Measurements from ENCODE around the gene PA2G4.

PA2G4 gene

GRCh38 chr12:56126732-56127239 lies 22.4 kb downstream of the PA2G4 start:
- no peak for DNase-seq (ENCODE audit: low read depth in 2 of 2)

- DNase-seq (ENCODE audit: low read depth in 2 of 2): no peak
Measured at GRCh38 chr12:56127485-56127887, 23.1 kb downstream of the PA2G4 start.

GRCh38 chr12:56127888-56128669 lies 23.7 kb downstream of the PA2G4 start, which contains the start of gene ESYT1:
ESYT1 (plus strand) TSS chr12:56128267; CDS start chr12:56128320, 53 bp downstream.
- DNase-seq (ENCODE audit: low read depth in 2 of 2): peak; percentile 95 to 97

GRCh38 chr12:56128670-56129205 lies 24.4 kb downstream of the PA2G4 start:
- no peak for DNase-seq (ENCODE audit: low read depth in 2 of 2)

GRCh38 chr12:56129206-56129941 lies 25.0 kb downstream of the PA2G4 start:
- peak; percentile 74 to 81 for DNase-seq (ENCODE audit: low read depth in 2 of 2)

- no peak for DNase-seq (ENCODE audit: low read depth in 2 of 2)
Measured at GRCh38 chr12:56129942-56130495, 25.7 kb downstream of the PA2G4 start.

- DNase-seq (ENCODE audit: low read depth in 2 of 2): no peak
Measured at GRCh38 chr12:56130876-56131275, 26.5 kb downstream of the PA2G4 start.

- no peak for DNase-seq (ENCODE audit: low read depth in 2 of 2)
Measured at GRCh38 chr12:56134897-56135296, 30.5 kb downstream of the PA2G4 start.

- DNase-seq (ENCODE audit: low read depth in 2 of 2): no peak
Measured at GRCh38 chr12:56137853-56138571, 33.7 kb downstream of the PA2G4 start.

- no peak for DNase-seq (ENCODE audit: low read depth in 2 of 2)
Measured at GRCh38 chr12:56141946-56142784, 37.8 kb downstream of the PA2G4 start.

GRCh38 chr12:56143217-56143616 lies 38.9 kb downstream of the PA2G4 start:
- DNase-seq (ENCODE audit: low read depth in 2 of 2): no peak

- DNase-seq (ENCODE audit: low read depth in 2 of 2): no peak
Measured at GRCh38 chr12:56143870-56144269, 39.5 kb downstream of the PA2G4 start.

GRCh38 chr12:56145217-56145616 lies 40.9 kb downstream of the PA2G4 start:
- DNase-seq (ENCODE audit: low read depth in 2 of 2): no peak

GRCh38 chr12:56146492-56147460 lies 42.4 kb downstream of the PA2G4 start:
- no peak for DNase-seq (ENCODE audit: low read depth in 2 of 2)

GRCh38 chr12:56150563-56150962 lies 46.2 kb downstream of the PA2G4 start:
- DNase-seq (ENCODE audit: low read depth in 2 of 2): no peak

GRCh38 chr12:56151672-56152131 lies 47.3 kb downstream of the PA2G4 start:
- peak; percentile 53 to 57 for DNase-seq (ENCODE audit: low read depth in 2 of 2)

- DNase-seq (ENCODE audit: low read depth in 2 of 2): peak; percentile 92 to 93
Measured at GRCh38 chr12:56152132-56152755, 47.9 kb downstream of the PA2G4 start, which contains the start of gene MYL6B. MYL6B (plus strand) TSS chr12:56152587; CDS start chr12:56153919, 1,332 bp downstream.

Measured in stimulated activated CD8-positive, alpha-beta memory T cell treated with anti-CD3 and anti-CD28 coated beads, Interleukin-15, amount 100 ng/mL, for 48 hours (primary cell).